ENCODE data around the gene SLC38A3.

DNA sequence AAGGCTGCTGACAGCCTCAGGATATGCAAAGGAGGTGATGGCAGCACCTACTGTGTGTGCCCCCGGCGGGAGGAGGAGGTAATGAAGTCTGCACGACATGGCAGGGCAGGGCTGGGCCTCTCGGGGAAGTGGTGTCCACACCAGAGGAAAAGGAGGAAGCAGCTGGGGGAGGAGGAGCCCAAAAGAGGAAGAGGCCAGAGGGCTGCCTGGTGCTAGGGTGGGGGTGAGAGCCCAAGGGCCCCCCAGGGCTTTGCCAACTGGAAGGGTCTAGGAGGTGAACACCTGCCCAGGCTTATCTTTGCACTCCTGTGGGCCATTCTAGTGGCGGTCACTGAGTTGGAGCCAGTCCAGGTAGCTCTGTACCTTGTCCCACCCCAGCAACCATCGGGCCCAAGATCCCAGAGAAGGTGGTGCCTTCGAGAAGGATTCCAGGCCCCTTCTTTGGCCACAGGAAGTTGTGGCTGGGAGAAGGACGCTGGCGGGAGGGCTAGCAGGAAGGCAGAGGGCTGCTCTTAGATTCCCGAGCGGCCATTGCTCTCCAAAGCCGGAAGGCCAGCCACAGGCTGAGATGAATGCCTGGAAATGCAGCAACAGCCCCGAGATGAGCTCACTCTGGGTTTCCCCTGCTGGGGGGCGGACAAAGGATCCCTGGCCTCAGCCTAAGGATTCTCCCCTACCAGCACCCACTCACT, 37.9 kb downstream of the SLC38A3 start:
- TF ChIP-seq, protein P1, sequence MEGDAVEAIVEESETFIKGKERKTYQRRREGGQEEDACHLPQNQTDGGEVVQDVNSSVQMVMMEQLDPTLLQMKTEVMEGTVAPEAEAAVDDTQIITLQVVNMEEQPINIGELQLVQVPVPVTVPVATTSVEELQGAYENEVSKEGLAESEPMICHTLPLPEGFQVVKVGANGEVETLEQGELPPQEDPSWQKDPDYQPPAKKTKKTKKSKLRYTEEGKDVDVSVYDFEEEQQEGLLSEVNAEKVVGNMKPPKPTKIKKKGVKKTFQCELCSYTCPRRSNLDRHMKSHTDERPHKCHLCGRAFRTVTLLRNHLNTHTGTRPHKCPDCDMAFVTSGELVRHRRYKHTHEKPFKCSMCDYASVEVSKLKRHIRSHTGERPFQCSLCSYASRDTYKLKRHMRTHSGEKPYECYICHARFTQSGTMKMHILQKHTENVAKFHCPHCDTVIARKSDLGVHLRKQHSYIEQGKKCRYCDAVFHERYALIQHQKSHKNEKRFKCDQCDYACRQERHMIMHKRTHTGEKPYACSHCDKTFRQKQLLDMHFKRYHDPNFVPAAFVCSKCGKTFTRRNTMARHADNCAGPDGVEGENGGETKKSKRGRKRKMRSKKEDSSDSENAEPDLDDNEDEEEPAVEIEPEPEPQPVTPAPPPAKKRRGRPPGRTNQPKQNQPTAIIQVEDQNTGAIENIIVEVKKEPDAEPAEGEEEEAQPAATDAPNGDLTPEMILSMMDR (IDR thresholded peaks at IDR 0.05): no peak
- TF ChIP-seq POLR2A (IDR thresholded peaks at IDR 0.05): no peak

Measured in uterus (tissue), 2 donors.